ENCODE data around the gene STOX1. TPM values are rescaled to one million over a fixed set of nuclear protein-coding genes. Genes with fewer than 3 reads are reported as not detected.
"Not testable (repeated sequence)": the region's sequence is repeated elsewhere in the genome, so short reads cannot be mapped to it uniquely, and the experiment has no call there.

Gene STOX1
- total RNA-seq, 1 donor from 2014 or later, result 0.28 TPM

DNA sequence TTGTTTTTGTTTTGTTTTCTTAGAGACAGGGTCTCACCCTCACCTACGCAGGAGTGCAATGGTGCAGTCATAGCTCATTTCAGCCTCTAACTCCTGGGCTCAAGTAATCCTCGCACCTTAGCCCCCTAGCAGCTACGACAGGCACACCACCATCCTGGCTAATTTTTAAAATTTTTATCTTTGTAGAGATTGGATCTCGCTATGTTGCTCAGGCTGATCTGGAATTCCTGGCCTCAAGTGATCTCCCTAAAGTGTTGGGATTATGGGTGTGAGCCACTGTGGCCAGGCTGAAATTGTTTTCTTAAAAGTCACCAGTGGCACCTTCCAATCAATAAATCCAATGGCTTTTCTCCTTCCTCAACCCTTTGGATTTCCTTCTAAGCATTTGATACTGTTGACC is 52.9 kb downstream of the STOX1 start:
- no peak for ATAC-seq

DNA sequence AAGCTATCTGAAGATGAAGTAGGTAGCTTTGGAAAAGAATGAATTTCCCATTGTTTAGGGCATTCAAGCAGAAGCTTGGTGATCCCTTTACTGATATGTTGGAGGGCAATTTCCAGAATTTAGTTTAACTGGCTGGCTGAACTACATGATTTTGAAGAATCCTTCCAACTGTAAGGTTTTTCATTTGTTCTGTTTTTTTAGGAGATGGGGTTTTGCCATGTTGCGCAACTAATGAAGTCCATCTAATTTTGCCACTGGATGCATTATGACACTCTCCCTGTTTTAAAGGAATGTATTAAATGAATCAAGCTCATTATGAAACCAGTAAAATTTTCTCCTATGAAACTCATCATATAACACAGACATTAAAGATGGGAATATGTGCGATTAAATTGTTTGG is 67.7 kb downstream of the STOX1 start:
- ATAC-seq, result no peak

DNA sequence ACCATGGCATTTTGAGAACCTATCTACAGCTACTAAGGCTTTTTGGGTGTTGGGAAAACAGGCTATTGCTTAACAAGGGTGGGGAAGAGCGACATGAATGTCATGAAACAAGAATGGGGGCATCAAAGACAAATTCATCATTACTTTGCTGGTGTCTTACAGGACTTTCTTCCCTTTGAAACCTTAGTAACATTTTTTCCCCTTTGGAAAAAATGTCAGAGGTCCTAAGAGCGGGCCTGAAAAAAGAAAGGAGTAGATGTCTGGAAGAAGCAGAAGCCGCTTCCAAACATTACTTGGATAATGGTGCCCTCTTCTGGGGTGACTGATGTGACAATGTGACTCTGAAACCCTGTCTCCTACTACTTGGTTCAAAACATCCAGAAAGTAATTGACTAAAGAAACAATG is 70.0 kb downstream of the STOX1 start:
- no peak for ATAC-seq

DNA sequence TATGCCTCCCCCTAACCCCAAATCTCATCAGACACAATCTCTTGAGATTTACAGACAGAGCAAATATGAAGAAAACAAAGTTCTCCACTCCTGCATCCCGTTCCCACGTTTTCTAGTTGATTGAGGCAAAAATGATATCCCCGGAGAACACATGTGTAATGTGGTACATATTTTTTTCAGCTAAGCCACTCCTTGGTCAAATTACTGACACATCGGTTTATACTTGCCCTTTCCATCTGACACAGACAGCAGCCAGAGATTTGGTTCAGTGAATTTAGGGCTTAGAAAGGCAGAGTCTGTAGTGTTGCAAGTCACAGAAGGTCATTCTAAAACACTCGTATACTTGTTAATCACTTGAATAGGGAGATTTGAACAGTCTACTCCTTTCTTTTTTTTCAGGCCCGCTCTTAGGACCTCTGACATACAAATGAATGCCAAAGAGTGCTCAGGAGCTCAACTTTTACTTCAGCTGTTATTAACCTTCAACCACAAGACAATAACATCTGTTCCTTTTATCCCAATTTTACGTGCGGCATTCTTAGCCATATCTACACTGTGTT is 71.9 kb downstream of the STOX1 start:
- no peak for ATAC-seq

DNA sequence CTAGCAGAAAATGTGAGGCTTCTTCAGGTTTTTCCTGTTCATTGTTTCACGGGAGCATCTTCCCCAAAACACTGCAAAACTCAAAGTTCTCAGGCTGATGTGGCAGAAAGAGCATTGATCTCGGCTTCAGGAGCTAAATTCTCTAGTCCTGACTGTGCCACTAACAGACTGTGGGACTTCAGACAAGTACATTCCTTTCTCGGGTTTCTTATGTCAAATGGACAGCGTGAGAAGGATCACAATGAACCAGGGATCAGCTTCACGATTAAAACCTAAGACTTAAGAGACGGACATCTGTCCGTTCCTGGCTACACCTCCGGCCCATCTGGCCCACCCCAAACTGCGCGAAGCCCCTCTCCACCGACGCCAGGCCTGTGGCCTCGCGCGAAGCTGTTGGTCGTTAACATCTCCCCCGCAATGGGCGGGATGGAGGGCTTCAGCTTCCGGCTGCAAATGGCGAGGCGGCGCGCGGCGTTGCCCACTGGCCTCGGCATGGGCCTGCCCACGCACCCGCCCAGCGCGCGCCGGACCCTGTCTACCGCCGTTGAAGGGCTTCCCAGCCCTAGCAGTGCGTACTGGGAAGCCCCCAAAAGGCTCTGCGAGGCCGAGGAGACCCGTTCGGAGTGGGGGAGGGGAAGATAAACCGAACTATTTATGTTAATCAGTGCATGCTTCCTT is 73.2 kb downstream of the STOX1 start:
- peak; percentile 20 for ATAC-seq

DNA sequence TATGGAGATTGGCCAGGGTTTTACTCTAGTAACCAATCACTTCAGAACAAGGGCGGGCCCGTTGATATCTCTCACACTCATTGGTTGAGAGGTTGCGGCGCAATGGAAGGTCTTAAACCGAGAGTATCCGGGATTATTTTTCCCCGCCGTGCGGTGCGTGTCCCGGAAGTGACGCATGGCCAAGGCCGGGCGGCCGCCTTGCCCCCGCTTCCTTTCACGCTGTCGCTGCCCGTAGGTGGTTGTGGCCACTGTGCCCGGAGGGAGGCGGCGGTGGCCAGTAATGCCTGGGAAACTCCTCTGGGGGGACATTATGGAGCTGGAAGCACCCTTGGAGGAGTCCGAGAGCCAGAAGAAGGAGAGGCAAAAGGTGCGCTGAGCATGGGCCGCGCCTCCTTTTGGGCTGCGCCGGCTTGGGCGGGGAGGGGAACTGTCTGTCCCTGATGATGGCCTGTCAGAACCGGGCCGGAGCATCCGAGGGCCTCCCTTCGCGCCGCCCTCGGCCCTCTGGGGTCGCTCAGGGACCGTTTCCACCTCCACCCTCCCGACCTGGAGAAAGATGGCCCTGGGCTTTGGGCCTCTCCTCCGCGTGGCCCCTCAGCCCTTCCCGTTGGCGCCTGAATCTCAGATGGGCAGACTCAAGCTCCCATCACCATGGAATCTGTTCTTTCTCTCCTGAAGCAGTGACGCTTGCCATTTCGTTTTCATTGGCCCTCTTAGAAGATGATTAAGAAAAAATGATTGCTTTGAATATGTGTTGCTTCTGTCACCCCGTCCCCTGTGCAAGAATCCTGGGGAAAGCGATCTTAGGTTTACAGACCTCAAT is 74.0 kb downstream of the STOX1 start, which contains the start of gene DDX50:
TSS of gene DDX50 (plus strand) at position 211 of the 823 bp plus-strand sequence. CDS start at position 281, 70 bp downstream.
- peak; percentile 99 for ATAC-seq

DNA sequence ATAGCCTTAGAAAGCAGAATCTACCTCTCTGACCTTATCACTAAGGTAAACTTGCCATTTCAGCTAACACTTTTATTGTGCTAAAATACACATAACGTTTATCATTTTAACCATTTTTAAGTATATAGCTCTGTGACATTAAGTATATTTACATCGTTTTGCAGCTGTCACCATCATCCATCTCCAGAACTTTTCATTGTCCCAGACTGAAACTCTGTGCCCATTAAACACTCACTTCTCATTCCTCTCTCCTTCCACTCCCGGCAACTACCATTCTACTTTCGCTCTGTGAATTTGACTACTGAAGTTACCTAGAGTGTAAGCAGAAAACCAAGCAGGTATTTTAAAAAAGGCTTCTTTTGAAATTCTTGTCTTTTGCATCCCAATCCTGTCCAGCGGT is 75.1 kb downstream of the STOX1 start:
- no peak for ATAC-seq

DNA sequence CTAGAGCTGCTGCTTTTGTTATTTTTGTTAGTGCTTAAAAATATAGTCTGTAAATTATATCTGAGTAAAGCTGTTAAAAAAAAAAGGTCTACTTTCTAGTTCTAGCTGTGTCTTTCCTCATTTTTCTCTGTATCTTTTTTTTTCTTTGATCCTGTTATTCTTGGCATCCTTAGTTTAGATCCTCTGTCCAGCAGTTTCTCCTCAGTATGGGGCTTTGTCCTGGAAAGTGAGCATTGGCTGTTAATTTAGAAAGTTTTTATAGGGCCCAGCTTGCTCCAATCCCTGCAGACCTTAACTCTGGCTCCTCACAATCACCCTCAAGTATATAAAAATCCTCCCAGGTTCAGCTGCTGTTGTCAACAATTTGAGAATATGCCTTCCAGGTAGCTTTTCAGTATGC is 97.3 kb downstream of the STOX1 start:
- no peak for ATAC-seq

DNA sequence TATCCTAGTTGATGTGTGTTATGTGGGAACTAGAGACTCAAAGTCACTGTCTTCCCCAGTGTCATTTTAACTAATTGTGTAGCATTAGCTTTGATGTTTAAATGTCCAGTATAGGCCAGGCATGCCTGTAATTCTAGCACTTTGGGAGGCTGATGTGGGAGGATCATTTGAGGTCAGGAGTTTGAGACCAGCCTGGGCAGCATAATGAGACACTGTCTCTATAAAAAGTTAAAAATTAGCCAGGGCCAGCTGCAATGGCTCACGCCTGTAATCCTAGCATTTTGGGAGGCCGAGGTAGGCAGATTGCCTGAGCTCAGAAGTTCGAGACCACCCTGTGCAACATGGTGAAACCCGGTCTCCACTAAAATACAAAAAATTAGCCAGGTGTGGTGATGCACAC is 98.2 kb downstream of the STOX1 start:
- no peak for ATAC-seq

DNA sequence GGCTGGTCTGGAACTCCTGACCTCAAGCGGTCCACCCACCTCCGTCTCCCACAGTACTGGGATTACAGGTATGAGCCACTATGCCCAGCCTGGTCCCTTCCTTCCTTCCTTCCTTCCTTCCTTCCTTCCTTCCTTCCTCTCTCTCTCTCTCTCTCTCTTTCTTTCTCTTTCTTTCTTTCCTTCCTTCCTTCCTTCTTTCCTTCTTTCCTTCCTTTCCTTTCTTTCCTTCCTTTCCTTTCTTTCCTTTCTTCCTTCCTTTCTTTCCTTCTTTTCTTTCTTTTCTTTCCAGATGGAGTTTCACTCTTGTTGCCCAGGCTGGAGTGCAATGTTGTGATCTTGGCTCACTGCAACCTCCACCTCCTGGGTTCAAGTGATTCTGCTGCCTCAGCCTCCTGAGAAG is 101.8 kb downstream of the STOX1 start:
- not testable (repeated sequence) for ATAC-seq

DNA sequence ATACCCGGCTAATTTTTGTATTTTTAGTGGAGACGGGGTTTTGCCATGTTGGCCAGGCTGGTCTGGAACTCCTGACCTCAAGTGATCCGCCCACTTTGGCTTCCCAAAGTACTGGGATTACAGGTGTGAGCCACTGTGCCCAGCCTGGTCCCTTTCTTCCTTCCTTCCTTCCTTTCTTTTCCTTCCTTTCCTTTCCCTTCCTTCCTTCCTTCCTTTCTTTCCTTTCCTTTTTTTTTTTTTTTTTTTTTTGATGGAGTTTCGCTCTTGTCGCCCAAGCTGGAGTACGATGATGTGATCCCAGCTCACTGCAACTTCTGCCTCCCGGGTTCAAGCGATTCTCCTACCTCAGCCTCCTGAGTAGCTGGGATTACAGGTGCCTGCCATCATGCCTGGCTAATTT is 102.6 kb downstream of the STOX1 start:
- not testable (repeated sequence) for ATAC-seq

DNA sequence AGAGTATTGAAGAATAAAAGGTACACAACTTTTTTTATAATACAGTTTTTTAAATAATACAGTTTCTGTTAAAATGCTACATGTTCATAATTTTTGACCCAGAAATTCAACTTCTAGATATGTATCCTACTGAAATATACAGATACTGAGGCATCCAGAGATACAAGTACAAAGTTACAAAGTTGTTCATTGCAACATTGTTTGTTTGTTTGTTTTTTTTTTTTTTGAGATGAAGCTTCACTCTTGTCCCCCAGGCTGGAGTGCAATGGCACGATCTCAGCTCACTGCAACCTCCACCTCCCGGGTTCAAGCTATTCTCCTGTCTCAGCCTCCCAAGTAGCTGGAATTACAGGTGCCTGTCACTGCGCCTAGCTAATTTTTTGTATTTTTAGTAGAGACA is 105.5 kb downstream of the STOX1 start:
- not testable (repeated sequence) for ATAC-seq

DNA sequence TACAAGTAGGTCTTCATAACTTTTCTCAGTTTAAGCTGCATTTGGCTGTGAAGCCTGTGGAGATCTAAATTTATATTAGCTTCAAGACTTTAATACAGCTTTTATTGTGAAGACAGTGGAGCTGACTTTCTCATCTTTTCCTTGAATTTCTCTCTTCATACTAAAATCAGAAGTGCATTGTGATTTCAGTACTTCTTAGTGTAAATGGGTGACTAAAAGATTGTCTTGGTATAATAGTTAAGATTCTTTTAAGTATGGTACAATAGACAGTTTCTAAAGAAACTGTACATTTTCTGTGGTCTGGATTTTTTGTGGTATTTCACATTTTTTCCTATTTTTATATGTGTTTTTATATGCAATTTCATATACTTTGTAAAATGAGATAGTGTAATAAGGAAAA is 107.7 kb downstream of the STOX1 start:
- no peak for ATAC-seq

DNA sequence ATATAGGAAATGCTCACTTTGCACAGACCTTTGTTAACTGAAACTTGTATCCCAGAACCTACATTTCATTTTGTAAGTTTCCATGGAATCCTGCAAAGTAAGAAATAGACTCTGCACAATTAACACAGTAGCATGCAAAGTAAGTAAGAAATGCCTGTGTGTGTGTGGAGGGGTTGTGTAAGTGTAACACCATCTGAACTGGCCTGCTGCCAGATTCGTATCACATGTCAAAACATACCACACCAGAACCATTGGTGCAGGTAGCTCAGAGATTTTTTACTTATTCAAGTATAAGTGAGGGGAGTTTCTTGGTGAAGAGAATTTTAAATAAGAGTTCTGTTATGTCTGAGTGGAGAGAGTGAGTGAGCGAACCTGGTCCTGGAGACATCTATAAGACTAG is 110.8 kb downstream of the STOX1 start:
- no peak for ATAC-seq

DNA sequence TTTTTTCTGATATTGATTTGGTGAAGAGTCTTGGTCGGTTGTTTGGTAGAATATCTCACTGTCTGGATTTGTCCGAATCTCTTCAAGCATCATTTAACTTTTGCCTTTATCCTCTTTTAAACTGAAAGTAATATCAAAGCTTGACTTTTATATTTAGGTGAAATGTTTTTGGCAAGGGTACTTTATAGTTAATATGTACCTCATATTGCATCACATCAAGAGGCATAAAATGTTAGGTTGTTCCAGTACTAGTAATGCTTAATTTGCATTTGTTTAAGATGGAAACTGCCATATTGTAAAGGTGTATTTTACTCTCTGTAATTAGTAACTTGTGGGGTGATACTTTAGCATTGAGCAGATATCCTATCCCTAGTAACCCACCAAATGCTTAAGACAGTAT is 111.6 kb downstream of the STOX1 start:
- no peak for ATAC-seq

DNA sequence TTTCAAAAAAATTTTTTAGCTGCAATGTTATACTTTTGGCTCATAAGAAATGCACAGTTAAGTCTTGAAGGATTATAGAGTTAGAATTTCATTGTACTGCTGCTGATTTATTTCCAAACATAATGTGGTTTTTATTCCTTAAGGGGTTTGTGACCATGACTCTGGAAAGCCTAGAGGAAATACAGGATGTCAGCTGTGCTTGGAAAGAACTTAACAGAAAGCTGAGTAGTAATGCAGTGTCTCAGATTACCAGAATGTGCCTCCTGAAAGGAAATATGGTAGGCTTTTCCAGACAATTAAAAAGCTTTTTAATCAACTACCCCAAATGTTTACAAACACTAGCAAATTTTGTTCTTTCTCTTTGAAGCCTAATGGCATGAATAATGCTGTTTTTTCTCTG is 113.6 kb downstream of the STOX1 start:
- not testable (repeated sequence) for ATAC-seq

Other genes starting within 250 kb of the STOX1 start
- 42.8 TPM for gene CCAR1, start 106.3 kb upstream of the STOX1 start, total RNA-seq
- 25.2 TPM for gene DDX50, start 73.8 kb downstream of the STOX1 start, total RNA-seq
- 67.2 TPM for gene DDX21, start 128.6 kb downstream of the STOX1 start, total RNA-seq
- gene KIFBP, start 161.3 kb downstream of the STOX1 start, total RNA-seq, result 11.1 TPM

All from esophagus mucosa (tissue), 1 donor.